Activated CD8-positive, alpha-beta memory T cell treated with anti-CD3 and anti-CD28 coated beads for 36 hours (primary cell): Measurements from ENCODE around the gene HS3ST6. TPM values are rescaled to one million over a fixed set of nuclear protein-coding genes. Genes with fewer than 3 reads are reported as not detected.
"Not testable (repeated sequence)": the region's sequence is repeated elsewhere in the genome, so short reads cannot be mapped to it uniquely, and the experiment has no call there.

Experiments used
- CTCF ChIA-PET: fragments of 350-600 bp; sonication (Branson Sonifier 250); formaldehyde crosslinking; loops from one replicate; lab custom pipeline; 2021; ENCODE audit warnings: antibody characterized with exemption; lab: Charles Lee
- POLR2A ChIA-PET: fragments of 350-600 bp; sonication (Branson Sonifier 250); formaldehyde crosslinking; loops from one replicate; lab custom pipeline; 2021; ENCODE audit warnings: antibody characterized with exemption; lab: Charles Lee
- total RNA-seq, 2 experiments: library from RNA; stranded (reverse); gene quantifications; one replicate each; pipeline ENCODE4 v1.2.3, GENCODE V29; 2021

Gene HS3ST6
- total RNA-seq: not detected

DNA sequence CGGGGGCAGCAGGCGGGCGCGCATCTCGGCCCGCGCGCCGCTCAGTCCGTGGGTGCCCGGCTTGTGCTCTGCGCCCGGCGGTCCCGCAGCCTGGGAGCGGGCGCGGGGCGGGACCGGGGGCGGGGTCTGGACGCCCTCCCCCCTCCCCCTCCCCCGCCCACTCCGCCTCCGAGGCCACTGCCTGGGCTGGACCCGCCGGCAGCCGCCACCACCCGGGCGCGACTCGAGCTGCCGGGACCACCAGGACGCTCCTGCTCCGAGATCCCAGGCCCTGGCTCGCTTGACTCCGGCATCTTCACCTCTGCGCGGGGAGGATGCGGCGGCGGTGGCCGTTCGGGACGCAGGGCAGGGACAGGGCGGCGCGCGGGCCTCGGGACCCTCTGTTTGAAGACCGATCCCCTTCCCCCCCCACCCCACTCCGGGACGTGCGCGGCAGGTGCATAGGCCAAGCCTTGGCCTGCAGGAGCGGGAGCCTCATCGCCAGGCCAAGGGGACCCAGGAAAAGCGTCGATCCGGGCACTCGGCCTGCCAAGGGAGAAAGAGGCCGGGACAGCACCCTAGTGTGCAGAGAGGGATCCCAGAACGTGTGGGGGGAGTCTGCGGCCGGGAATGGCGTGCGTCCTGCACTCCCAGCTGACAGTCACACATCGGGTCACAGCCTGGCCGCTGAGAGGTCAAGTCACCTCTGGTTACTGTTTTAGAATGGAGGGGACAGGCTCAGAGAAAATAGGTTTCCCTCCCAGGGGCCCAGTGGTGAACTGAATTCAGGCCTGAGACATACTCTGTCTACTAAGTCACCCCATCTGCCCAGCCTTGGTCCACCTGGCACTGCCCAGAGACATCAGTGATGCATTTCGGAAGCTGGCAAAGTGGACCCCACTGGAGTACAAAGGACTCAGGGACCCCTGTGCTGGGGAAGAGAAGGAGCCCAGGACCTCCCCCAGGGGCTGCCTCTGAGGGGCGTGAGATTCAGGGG, at the start of gene HS3ST6:
TSS of gene HS3ST6 (minus strand) at position 65 of the 976 bp plus-strand sequence. CDS start 92 bp downstream, outside the sequence.
- CTCF ChIA-PET: no interaction called here
- POLR2A ChIA-PET: no interaction called here

DNA sequence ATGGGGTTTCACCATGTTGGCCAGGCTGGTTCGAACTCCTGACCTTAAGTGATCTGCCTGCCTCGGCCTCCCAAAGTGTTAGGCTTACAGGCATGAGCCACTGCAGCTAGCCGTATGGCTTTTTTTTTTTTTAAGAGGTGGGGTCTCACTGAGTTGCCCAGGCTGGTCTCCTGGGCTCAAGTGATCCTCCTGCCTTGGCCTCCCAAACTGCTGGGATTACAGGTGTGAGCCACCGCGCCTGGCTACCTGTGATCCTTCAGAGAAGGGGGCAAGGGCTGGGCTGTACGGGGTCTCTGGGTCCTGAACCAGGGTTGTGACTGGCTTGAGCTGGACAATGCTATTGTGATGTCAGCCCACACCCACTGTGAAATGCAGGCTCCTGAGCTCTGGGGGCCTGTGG, 48.2 kb upstream of the HS3ST6 start, which contains the start of gene RNF151:
TSS of gene RNF151 (plus strand) at position 397 of the 400 bp plus-strand sequence. CDS start 26 bp downstream, outside the sequence.
- ChIA-PET POLR2A (interaction anchor here (0.6 kb wide), 1 partner anchor 1298 kb away, joined by 3 read pairs; the partner anchor contains the start of gene RHOT2), CTCF (interaction anchor here (0.6 to 1.2 kb wide), 2 partner anchors 174 to 545 kb away, joined by 3 read pairs; no protein-coding TSS in a partner anchor)

DNA sequence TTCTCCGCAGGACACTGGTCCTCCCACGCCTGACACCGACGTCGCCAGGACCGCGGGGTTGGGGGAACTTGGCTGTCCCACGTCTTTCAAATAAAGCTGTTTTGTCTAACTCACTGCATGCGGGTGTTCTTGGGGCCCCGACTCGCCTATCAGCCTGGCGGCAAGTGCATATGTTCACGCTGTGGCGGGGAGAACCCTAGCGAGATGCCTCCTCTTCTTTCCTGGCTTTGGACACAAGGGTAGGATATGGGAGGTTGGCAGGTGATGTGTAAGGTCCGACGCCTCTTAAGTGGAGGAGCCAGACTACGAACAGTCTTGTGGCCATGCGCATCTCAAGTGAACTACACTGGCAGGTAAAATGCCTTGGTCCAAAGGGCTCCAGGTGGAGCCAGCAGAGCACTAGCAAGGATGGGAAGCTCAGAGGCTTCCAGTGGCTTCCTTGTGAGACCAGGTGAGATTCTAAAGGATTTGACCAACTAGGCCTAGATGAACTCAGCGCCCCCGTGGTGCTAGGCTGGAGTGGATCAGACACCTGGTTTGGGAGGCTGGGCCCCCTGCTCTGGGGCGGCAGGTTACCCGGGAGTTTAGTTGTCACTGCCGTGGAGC, 47.3 kb upstream of the HS3ST6 start:
- POLR2A ChIA-PET: interaction anchor here (0.7 to 2.3 kb wide), 15 partner anchors 9 to 545 kb away, joined by 3 to 21 read pairs (median 5); partner anchors contain the start of genes FAHD1, GFER, HAGH and MSRB1
- CTCF ChIA-PET: interaction anchor here (0.6 to 1.8 kb wide), 6 partner anchors 16 to 175 kb away, joined by 3 to 6 read pairs (median 3); partner anchors contain the start of gene GFER

DNA sequence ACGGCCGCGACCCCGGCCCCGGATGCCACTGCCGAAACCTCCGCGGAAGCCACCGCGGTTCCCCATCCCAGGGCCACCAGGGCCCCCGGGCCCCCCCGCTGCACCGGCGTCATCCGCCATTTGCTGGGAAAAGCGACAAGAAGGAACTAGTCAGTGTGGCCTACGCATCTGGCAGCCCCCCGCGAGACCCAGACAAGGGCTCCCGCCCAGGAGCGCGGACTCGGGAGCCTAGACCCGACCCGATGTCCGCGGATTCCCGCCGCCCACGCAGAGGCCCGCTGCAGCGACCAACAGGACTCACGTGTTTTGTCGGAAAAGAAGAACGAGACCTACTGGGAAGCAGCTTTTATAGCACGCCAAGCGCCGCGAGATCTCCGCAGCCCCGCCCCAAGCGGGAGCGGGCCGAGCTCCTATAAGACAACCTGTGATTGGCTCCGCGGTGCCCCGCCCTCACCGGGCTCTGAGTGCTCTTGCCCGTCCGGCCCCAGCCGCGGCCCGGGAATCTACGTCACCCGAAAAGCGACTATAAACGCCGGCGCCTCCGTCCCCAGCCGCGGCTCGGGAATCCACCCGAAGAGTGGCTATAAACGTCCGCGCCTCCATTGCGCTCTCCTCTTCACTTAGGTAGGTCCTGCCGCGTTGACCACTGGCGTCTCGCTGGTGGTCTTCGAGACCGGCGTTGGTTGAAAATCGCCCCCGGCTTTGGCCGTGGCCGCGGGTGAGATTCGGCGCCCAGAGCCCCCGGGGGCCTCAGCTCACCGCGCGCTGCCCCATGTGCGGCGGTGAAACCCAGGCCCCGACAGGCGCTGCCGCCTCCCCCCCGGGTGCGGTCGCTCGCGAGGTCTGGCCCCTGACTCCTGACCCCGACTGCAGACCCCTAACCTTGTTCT, 46.5 kb upstream of the HS3ST6 start, which contains the start of gene RPS2:
TSS of gene RPS2 (minus strand) at position 321 of the 890 bp plus-strand sequence. CDS start at position 120, 201 bp downstream.
- POLR2A ChIA-PET: interaction anchor here (0.6 to 2.3 kb wide), 23 partner anchors 9 to 619 kb away, joined by 3 to 21 read pairs (median 4); partner anchors contain the start of genes FAHD1, GFER, HAGH and JPT2
- CTCF ChIA-PET: interaction anchor here (0.7 to 1.8 kb wide), 4 partner anchors 17 to 39 kb away, joined by 3 to 6 read pairs (median 4); partner anchors contain the start of gene GFER

DNA sequence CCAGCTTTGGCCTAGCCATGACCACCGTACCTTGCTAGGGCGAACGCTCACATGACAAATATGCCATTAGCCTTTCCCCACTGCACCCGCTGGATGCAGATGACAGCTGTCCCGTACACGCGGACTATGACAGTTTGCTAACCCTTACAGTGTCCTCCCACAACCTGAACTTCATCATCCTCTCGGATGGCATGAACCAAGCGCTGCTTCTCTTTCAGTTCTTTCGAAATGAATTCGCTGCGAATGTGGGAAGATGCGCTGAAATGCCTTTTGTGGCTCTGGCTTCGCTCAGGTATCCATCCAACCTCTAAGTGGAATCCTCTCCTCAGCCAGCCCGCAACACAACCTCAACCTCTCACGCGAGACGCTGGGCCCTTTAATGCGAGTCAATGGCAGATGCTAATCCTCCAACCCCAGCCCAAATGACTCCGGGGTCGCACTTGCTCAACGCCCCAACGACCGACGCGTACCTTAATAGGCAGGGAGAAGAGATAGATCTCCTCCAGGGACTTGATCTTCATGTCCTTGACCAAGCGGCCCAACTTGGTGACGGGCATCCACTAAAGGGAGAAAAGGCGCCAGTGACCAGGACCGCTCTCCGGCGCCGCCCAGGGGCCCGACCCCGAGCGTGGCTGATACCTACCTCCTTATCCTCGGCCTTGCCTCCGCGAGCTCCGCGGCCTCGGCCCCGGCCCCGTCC, 45.7 kb upstream of the HS3ST6 start:
- ChIA-PET CTCF (interaction anchor here (1.0 to 1.8 kb wide), 3 partner anchors 8 to 40 kb away, joined by 4 to 6 read pairs (median 4); partner anchors contain the start of gene TBL3), POLR2A (interaction anchor here (0.6 to 2.3 kb wide), 20 partner anchors 8 to 618 kb away, joined by 3 to 21 read pairs (median 4); partner anchors contain the start of genes FAHD1, GFER, HAGH and JPT2)

DNA sequence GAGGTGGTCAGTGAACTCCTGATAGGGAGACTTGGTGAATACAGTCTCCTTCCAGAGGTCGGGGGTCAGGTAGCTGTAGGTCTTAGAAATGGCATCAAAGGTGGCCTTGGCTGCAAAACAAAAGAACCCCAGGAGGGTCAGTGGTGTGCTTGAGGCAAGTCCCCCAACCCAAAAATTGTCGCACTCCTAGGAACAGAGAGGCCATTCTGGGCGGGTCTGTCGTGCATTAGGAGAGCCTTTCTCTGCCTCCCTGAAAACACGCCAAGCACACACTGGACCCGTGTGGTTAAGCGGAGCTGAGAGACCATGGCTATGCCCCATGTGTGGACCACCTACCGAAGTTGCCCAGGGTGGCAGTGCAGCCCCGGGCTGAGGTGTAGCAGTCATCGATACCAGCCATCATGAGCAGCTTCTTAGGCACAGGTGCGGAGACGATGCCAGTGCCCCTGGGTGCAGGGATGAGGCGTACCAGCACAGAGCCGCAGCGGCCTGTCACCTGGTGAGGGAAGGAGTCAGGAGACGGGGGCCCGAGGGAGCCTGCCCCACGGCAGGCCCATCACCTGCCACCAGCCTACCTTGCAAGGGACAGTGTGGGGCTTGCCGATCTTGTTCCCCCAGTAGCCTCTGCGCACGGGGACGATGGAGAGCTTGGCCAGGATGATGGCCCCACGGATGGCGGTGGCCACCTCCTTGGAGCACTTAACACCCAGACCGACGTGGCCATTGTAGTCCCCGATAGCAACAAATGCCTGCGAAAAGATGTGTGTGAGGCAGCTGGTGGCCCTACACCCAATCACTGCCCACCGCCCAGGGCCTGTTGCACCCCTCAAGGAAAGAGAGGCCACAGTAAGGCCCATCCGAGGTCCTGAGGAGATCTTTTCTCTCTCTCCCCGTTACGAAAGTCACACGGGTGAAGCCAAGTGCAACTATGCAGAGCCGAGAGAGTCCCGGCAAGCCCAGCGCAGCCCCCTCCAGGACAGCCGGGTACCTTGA, 44.2 kb upstream of the HS3ST6 start:
- POLR2A ChIA-PET: interaction anchor here (0.6 to 3.0 kb wide), 4 partner anchors 9 to 513 kb away, joined by 3 to 20 read pairs (median 4); partner anchors contain the start of genes TBC1D24 and TBL3
- CTCF ChIA-PET: interaction anchor here (1.6 kb wide), 1 partner anchor 10 kb away, joined by 4 read pairs; the partner anchor contains the start of gene TBL3

DNA sequence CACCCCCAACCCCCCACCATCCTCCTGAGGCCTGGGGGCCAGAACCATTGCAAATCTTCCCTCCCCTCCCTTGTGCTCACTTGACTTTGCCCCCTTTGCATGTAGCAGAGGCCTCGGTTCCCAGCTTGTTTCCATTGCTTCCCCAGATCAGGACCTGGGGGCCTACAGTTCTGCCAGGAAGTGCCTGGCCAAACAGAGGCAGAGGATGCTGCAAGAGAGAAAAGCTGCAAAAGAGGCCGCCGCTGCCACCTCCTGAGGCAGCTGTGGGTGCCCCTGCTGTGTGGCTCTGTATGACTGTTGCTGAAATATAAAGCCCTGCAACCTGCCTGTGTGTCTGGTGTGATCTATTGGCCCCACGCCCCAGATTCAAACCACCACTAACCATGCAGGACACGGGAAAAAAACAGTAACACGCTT, 43.4 kb upstream of the HS3ST6 start:
- POLR2A ChIA-PET: interaction anchor here (0.5 to 3.0 kb wide), 3 partner anchors 10 to 50 kb away, joined by 3 to 20 read pairs (median 11); partner anchors contain the start of genes MSRB1 and TBL3
- CTCF ChIA-PET: interaction anchor here (1.6 kb wide), 1 partner anchor 10 kb away, joined by 4 read pairs; the partner anchor contains the start of gene TBL3

DNA sequence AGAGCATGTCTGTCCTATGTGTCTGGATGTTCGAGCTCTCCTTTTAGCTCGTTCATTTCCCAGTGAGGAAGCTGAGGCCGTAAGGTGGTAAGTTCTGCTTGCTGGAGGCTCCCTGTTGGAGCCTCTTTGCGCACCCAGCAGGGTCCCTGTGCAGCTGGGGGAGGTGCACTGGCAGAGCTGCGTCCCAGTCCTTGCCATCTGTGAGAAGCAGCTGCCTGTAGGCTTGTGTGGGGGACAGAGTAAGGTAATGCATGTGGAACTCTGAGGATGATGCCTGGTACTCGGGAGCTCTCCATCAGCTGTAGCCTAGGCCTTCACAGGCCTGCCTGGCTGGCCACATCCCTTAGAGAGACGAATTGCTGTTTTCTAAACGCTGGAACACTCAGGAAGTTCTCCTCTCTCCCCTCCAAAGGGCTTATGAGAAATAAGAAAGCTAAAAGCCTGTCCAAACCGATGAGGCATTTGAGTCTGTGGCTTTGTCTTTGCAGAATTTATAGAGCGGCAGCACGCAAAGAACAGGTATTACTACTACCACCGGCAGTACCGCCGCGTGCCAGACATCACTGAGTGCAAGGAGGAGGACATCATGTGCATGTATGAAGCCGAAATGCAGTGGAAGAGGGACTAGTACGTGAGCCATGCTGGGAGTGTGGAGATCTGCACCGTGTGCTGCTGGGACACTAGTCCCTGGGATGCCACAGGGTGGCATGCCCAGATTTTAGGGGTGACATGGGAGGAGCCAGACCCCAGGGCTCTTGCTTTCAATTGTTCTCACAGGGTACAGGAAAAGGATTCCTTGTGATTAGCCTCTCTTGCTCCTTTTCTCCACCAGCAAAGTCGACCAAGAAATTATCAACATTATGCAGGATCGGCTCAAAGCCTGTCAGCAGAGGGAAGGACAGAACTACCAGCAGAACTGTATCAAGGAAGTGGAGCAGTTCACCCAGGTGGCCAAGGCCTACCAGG, 42.7 kb upstream of the HS3ST6 start:
- CTCF ChIA-PET: interaction anchor here (1.3 to 1.6 kb wide), 2 partner anchors 8 to 11 kb away, joined by 4 read pairs; partner anchors contain the start of gene TBL3
- POLR2A ChIA-PET: interaction anchor here (0.5 to 3.0 kb wide), 7 partner anchors 9 to 188 kb away, joined by 3 to 20 read pairs (median 4); partner anchors contain the start of genes EME2, GFER, MRPS34 and MSRB1

DNA sequence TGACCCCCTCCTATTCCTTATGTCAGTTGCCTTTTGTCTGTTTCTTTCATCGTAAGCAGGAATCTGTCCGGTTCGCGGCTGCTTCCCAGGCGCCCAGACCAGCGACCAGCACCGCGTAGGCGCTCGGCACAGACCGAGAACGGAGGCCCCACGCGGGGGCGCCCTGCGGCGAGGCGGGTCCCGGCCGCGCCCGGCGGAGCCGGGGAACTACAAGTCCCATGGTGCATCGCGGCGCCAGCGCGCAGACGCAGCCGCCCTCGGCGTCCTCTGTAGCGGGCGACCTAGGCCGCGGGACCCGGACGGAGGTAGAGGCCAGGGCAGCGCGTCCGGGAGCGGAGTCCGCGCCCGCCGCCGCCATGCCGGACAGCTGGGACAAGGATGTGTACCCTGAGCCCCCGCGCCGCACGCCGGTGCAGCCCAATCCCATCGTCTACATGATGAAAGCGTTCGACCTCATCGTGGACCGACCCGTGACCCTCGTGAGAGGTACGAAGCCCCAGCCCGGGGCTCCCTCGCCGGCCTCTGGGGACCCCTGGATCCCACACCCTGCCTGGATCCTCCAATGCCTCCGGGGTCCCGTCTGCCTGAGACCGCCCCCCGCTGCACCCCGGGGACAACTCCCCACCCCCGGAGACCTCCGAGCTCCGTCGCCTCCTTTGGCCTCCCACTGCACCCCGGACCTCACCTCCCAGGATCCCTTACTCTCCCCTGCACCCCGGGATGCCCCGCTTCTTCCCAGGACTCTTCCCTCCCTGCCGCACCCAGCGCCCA, 41.2 kb upstream of the HS3ST6 start, which contains the start of gene NDUFB10:
TSS of gene NDUFB10 (plus strand) at position 270 of the 771 bp plus-strand sequence. CDS start at position 357, 87 bp downstream.
- ChIA-PET POLR2A (interaction anchor here (0.6 to 2.1 kb wide), 7 partner anchors 8 to 186 kb away, joined by 3 to 11 read pairs (median 4); partner anchors contain the start of genes EME2, GFER, MRPS34 and MSRB1), CTCF (interaction anchor here (0.9 to 1.4 kb wide), 3 partner anchors 11 to 1816 kb away, joined by 3 to 4 read pairs (median 3); partner anchors contain the start of gene MSRB1)

DNA sequence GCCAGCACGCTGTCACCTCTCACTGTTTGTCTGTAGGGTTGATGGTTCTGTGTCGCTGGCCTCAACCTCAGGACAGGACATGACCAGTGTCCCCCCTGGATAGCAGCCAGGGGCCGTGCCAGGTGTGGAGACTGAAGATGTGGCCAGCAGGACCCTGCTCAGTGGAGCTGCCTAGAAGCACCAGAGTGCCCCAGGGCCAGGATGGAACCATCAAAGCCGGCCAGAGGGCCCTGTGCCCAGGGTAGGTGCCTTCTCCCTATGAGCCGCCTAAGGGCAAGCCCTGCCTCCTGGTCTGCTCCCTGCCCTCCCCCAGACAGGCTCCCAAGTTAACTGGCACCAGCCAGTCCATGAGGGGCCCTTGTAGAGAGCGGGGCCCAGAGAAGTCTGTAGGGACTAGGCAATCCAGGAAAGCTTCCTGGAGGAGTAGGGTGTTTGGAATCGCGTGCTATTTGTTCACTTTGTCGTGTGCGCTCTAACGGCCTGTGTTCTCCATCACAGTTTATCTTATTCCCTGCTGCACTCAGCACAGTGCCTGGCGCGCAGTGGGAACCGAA, 40.6 kb upstream of the HS3ST6 start:
- ChIA-PET POLR2A (interaction anchor here (0.8 kb wide), 1 partner anchor 12 kb away, joined by 3 read pairs; no protein-coding TSS in a partner anchor), CTCF (interaction anchor here (1.1 to 1.4 kb wide), 2 partner anchors 12 to 15 kb away, joined by 3 to 4 read pairs; partner anchors contain the start of gene MSRB1)

DNA sequence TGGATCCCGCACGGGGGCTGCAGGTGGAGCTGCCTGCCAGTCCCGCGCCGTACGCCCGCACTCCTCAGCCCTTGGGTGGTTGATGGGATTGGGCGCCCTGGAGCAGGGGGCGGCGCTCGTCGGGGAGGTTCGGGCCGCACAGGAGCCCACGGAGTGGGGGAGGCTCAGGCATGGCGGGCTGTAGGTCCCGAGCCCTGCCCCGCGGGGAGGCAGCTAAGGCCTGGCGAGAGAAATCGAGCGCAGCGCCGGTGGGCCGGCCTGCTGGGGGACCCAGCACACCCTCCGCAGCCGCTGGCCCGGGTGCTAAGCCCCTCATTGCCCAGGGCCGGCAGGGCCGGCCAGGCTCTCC, 39.9 kb upstream of the HS3ST6 start:
- CTCF ChIA-PET, POLR2A ChIA-PET: not testable (repeated sequence)

DNA sequence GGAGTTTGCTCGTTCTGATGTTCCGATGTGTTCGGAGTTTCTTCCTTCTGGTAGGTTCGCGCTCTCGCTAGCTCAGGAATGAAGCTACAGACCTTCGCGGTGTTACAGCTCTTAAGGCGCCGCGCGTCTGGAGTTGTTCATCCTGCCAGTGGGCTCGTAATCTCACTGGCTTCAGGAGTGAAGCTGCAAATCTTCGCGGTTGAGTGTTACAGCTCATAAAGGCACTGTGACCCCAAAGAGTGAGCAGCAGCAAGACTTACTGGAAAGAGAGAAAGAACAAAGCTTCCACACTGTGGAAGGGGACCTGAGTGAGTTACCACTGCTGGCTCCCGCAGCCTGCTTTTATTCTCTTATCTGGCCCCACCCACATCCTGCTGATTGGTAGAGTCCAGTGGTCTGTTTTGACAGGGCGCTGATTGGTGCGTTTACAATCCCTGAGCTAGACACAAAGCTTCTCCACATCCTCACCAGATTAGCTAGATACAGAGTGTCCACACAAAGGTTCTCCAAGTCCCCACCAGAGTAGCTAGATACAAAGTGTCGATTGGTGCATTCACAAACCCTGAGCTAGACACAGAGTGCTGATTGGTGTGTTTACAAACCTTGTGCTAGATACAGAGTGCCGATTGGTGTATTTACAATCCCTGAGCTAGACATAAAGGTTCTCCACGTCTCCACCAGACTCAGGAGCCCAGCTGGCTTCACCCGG, 39.4 kb upstream of the HS3ST6 start:
- CTCF ChIA-PET, POLR2A ChIA-PET: not testable (repeated sequence)
